ENCODE results near the gene RTN4.

DNA sequence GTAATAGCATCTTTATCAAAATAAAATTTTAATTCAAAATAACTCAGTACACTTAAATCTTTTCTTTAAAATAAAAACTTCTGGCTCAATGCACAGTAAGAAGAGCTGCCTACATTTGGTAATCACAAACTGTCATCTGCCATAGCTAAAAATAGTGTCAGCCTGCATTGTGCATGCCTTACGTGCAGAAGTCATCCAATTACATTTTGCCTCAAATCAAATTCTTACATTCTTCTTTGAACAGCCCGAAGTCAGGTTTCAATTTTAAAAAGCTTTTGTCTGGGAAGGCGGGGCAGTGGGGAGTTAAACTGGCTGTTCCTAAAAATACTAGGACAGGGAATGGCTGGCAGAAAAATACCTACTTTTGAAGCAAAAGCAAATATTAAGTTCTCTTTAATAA, 51.1 kb downstream of the RTN4 start:
- TF ChIP-seq POLR2A (IDR thresholded peaks at IDR 0.05), result no peak
- TF ChIP-seq, protein P1, sequence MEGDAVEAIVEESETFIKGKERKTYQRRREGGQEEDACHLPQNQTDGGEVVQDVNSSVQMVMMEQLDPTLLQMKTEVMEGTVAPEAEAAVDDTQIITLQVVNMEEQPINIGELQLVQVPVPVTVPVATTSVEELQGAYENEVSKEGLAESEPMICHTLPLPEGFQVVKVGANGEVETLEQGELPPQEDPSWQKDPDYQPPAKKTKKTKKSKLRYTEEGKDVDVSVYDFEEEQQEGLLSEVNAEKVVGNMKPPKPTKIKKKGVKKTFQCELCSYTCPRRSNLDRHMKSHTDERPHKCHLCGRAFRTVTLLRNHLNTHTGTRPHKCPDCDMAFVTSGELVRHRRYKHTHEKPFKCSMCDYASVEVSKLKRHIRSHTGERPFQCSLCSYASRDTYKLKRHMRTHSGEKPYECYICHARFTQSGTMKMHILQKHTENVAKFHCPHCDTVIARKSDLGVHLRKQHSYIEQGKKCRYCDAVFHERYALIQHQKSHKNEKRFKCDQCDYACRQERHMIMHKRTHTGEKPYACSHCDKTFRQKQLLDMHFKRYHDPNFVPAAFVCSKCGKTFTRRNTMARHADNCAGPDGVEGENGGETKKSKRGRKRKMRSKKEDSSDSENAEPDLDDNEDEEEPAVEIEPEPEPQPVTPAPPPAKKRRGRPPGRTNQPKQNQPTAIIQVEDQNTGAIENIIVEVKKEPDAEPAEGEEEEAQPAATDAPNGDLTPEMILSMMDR (IDR thresholded peaks at IDR 0.05), result no peak

Data from heart left ventricle (tissue), 13 donors.